Measurements from ENCODE around the gene SEMA4D.

DNA sequence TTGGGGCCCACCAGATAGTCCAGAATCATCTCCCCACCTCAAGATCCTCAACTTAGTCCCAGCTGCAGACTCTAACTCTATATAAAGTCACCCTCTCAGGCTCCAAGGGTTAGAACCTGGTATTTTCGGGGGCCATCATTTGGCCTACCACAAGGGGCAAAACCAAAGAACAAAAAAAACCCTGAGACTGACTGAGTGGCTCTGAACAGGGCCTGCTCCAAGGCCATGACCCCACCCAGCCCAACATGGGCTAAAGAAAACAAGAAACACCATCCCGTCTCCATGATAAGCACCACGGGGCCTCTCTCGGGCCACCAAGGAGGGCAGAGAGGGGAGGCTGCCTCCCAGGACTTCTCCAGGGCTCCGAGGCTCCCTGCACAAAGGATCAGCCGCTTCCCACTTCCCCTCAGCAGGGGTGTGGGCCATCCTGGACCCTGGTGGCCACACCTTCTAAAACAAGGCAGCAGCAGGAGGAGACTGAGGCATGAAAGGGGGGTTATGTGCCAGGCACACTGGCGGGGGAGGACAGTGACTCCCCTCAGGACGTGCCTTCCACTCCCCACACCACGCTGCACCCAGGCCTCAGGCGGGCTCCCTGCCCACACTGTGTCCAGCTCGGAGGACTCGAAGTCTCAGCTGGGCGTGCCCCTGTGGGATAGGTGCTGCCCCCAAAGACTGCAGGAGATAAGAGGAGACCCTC lies 51.5 kb downstream of the SEMA4D start:
- TF ChIP-seq, protein P1, sequence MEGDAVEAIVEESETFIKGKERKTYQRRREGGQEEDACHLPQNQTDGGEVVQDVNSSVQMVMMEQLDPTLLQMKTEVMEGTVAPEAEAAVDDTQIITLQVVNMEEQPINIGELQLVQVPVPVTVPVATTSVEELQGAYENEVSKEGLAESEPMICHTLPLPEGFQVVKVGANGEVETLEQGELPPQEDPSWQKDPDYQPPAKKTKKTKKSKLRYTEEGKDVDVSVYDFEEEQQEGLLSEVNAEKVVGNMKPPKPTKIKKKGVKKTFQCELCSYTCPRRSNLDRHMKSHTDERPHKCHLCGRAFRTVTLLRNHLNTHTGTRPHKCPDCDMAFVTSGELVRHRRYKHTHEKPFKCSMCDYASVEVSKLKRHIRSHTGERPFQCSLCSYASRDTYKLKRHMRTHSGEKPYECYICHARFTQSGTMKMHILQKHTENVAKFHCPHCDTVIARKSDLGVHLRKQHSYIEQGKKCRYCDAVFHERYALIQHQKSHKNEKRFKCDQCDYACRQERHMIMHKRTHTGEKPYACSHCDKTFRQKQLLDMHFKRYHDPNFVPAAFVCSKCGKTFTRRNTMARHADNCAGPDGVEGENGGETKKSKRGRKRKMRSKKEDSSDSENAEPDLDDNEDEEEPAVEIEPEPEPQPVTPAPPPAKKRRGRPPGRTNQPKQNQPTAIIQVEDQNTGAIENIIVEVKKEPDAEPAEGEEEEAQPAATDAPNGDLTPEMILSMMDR (IDR thresholded peaks at IDR 0.05): no peak
- no peak for TF ChIP-seq POLR2A (IDR thresholded peaks at IDR 0.05)

Data from uterus (tissue), 2 donors.